ENCODE results near the gene TCAIM. TPM values are rescaled to one million over a fixed set of nuclear protein-coding genes. Genes with fewer than 3 reads are reported as not detected.

Gene TCAIM
- total RNA-seq, 3 donors from 2014 or later (not counting 1 experiment from before 2014, with no cell fraction given): 10.9 to 11.2 (median 11.0) TPM

DNA sequence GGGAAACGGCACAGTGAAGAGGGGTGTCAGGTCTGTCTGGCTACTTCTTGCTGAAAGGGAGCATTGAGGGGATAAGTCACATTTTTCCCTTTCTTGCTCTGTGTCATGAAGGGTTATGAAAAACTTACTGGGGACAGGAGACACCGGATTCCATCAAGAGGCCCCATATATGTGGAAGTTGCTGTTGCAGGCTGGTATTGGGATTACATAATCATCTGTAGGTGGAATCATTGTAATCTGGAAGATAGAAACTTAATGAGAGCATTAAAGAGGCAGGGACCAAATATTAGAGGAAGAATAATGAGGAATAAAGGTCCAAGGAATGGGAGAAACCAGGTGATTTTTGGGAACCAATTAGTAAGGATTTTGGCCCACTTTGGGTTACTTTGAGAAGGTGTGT is 4.2 kb upstream of the TCAIM start:
- Mint-ChIP-seq H3K36me3 (no peaks in the 10 kb centered on the region), H3K9me3 (no peaks in the 10 kb centered on the region), H3K4me3 (no peak overlapping the region), H3K27me3 (ENCODE audit: low read depth in 2 of 2) (peaks cover 12 to 14% of the 10 kb centered on the region in 2 donors), H3K27ac (no peak overlapping the region), H3K4me1 (peaks cover 11 to 18% of the 10 kb centered on the region in 2 donors)
- DNase-seq (no peak), ATAC-seq (no peak)
- no peaks in the 10 kb centered on the region for H3K36me3 ChIP-seq (ENCODE audit: control insufficient read depth, insufficient read depth, low read length)
- no peak overlapping the region for H3K27ac ChIP-seq (ENCODE audit: low read length)
- 81% methylated on average over 2 of the region's 2 CpGs for WGBS (ENCODE audit: insufficient coverage)
- TF ChIP-seq, protein P1, sequence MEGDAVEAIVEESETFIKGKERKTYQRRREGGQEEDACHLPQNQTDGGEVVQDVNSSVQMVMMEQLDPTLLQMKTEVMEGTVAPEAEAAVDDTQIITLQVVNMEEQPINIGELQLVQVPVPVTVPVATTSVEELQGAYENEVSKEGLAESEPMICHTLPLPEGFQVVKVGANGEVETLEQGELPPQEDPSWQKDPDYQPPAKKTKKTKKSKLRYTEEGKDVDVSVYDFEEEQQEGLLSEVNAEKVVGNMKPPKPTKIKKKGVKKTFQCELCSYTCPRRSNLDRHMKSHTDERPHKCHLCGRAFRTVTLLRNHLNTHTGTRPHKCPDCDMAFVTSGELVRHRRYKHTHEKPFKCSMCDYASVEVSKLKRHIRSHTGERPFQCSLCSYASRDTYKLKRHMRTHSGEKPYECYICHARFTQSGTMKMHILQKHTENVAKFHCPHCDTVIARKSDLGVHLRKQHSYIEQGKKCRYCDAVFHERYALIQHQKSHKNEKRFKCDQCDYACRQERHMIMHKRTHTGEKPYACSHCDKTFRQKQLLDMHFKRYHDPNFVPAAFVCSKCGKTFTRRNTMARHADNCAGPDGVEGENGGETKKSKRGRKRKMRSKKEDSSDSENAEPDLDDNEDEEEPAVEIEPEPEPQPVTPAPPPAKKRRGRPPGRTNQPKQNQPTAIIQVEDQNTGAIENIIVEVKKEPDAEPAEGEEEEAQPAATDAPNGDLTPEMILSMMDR (IDR thresholded peaks at IDR 0.05): no peak
- peaks cover 6% of the 10 kb centered on the region for H3K4me1 ChIP-seq (ENCODE audit: control insufficient read depth, insufficient read depth, low read length)
- intact Hi-C loops (cut with micrococcal nuclease): loop anchor here (10.0 kb wide), 2 partner anchors 140 to 430 kb away; partner anchors contain the start of genes KIAA1143, KIF15 and ZNF445
- no peaks in the 10 kb centered on the region for H3K9me3 ChIP-seq (ENCODE audit: control insufficient read depth, insufficient read depth, low read length)
- H3K4me3 ChIP-seq (ENCODE audit: low read length): no peak overlapping the region
- H3K27me3 ChIP-seq (ENCODE audit: control insufficient read depth, insufficient read depth, low read length): no peaks in the 10 kb centered on the region

DNA sequence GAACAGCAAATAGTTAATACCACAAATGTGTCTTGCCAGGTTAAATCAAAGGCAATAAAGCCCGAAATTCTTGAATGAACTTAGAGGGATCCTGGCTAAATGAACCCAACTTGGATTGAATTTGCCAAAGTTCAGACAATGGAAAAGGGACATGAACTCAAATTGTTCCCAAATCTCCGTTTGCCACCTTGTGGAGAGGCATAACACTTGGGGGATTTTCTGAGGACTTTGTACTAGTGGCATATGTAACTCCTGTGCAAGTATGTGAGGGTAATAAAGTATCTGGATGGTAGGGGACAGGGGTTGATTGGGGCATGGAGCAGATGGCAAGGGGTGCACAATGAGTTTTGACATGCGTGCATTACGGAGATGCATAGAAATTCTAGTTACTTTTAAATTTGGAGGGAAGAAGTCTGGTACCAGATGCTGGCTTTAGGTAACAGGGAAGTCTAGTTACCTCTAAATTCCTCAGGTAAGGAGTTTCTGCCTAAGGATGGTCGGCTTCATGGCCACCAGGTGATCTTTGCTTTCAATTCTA is 1.2 kb upstream of the TCAIM start:
- Histone ChIP-seq H3K27me3 (ENCODE audit: control insufficient read depth, insufficient read depth, low read length) (no peaks in the 10 kb centered on the region), H3K4me1 (ENCODE audit: control insufficient read depth, insufficient read depth, low read length) (peaks cover 13% of the 10 kb centered on the region), H3K9me3 (ENCODE audit: control insufficient read depth, insufficient read depth, low read length) (no peaks in the 10 kb centered on the region), H3K36me3 (ENCODE audit: control insufficient read depth, insufficient read depth, low read length) (no peaks in the 10 kb centered on the region), H3K27ac (ENCODE audit: low read length) (peak overlapping the region; percentile 87), H3K4me3 (ENCODE audit: low read length) (peak overlapping the region; percentile 81)
- Mint-ChIP-seq H3K9me3 (no peaks in the 10 kb centered on the region), H3K27me3 (ENCODE audit: low read depth in 2 of 2) (peaks cover 8 to 12% of the 10 kb centered on the region in 2 donors), H3K27ac (peak overlapping the region; percentile 95 to 96), H3K36me3 (no peaks in the 10 kb centered on the region), H3K4me3 (peak overlapping the region; percentile 96), H3K4me1 (peaks cover 25 to 32% of the 10 kb centered on the region in 2 donors)
- ATAC-seq (no peak), DNase-seq (peak in 1 of 2 donors; percentile 19)
- 93% methylated on average over 4 of the region's 5 CpGs for WGBS (ENCODE audit: insufficient coverage)
- TF ChIP-seq, protein P1 (IDR thresholded peaks at IDR 0.05): no peak
- intact Hi-C loops (cut with micrococcal nuclease): loop anchor here (5.0 to 10.0 kb wide), 3 partner anchors 137 to 525 kb away; partner anchors contain the start of genes KIAA1143, KIF15, TMEM42 and ZNF445

DNA sequence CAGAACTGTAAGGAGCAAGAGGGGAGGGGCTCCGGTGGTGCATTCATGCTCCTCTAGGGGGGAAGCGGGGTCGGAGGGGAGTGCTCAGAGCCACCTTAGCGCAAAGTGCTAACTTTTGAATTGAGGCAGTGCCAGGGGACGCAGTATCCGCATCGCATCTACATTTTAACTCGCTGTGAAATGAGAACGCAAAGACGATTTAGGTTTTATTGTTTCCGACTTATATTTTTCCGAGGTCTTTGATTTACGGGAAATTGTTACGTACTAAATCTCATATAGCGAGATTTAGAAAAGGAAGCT is 212 bp downstream of the TCAIM start:
- peaks cover 0 to 3% of the 10 kb centered on the region in 2 donors for H3K27me3 Mint-ChIP-seq (ENCODE audit: low read depth in 2 of 2)
- peak overlapping the region; percentile 96 for H3K4me3 Mint-ChIP-seq
- Histone ChIP-seq H3K4me3 (ENCODE audit: low read length) (peak overlapping the region; percentile 81), H3K36me3 (ENCODE audit: control insufficient read depth, insufficient read depth, low read length) (no peaks in the 10 kb centered on the region), H3K4me1 (ENCODE audit: control insufficient read depth, insufficient read depth, low read length) (peaks cover 13% of the 10 kb centered on the region), H3K9me3 (ENCODE audit: control insufficient read depth, insufficient read depth, low read length) (no peaks in the 10 kb centered on the region), H3K27me3 (ENCODE audit: control insufficient read depth, insufficient read depth, low read length) (no peaks in the 10 kb centered on the region), H3K27ac (ENCODE audit: low read length) (peak overlapping the region; percentile 87)
- no peaks in the 10 kb centered on the region for H3K36me3 Mint-ChIP-seq
- WGBS (ENCODE audit: insufficient coverage): 0% methylated on average over 14 of the region's 15 CpGs
- peak overlapping the region; percentile 95 to 96 for H3K27ac Mint-ChIP-seq
- peaks cover 25 to 32% of the 10 kb centered on the region in 2 donors for H3K4me1 Mint-ChIP-seq
- DNase-seq (no peak), ATAC-seq (no peak)
- TF ChIP-seq, protein P1 (IDR thresholded peaks at IDR 0.05): no peak
- intact Hi-C loops (cut with micrococcal nuclease): loop anchor here (1.0 to 10.0 kb wide), 5 partner anchors 102 to 524 kb away; partner anchors contain the start of genes KIAA1143, KIF15, TMEM42 and ZNF445
- no peaks in the 10 kb centered on the region for H3K9me3 Mint-ChIP-seq
